NCI-H146 (cell line): ENCODE results near the gene ANKMY2.
A peak's percentile ranks its signal among the peaks of the same experiment; 100 is the strongest.
"Not testable (repeated sequence)": the region's sequence is repeated elsewhere in the genome, so short reads cannot be mapped to it uniquely, and the experiment has no call there.

Experiments used
- DNase-seq: peaks from one replicate; lab custom pipeline; 2025; lab: John Stamatoyannopoulos, UW

ANKMY2 gene

DNA sequence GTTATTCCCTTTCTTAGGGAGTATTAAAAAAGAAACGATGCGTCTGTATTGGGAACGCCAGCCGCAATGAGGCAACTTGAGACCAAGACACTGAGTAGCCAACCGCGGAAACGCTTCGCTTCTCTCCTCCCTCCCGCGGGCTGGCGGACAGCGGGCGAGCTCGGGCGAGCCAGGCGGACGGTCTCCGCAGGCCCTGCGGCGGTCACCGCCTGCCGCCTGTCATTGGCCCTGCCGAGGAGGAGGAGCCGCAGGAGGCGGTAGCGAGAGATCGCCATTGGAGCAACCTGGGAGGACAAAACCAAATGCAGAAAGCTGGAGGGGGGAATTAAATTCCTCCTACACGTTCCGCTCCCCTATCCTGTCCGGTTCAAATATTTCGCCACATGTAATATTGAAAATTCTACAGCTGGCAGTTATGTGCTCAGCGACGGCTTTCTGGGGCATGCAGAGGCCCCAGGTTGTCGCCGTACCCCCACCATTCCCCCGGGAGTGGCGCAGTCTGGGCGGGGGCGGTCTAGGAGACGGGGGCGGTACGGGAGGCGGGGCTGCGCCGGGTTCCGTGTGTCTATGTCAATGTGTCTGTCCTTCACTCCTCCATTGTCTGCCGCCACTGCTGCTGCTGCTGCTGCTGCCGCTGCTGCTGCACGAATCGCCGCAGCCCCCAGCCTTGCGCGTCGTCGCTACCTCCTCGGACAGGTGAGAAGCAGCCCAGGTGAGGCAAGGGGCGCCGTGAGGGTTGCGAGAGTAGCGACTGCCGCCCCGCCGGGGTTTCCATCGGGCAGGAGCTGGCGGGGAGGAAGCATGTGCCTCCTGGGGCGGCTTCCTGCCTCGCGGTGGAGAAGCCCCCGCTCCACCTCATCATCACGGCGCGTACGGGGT is at the start of gene ANKMY2, which contains the start of gene BZW2:
TSS of gene ANKMY2 (minus strand) at position 162 of the 879 bp plus-strand sequence. CDS start 181 bp downstream, outside the sequence.
TSS of gene BZW2 (plus strand) at position 589 of the 879 bp plus-strand sequence. CDS start 19,263 bp downstream, outside the sequence.
- peak; percentile 97 for DNase-seq

DNA sequence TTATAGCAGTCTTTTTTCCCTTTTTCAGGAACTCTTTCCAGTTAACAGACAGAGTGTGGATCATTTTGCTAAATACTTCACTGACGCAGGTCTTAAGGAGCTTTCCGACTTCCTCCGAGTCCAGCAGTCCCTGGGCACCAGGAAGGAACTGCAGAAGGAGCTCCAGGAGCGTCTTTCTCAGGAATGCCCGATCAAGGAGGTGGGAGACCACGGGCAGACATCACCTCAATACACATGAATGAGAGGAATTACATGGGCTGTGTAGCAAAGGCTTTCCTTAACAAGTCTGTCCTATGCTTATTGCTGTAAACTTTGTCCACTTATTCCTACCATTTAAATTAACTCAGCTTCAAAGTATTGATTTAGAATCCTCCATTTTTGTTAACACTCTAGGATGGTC is 49.3 kb upstream of the ANKMY2 start:
- no peak for DNase-seq

DNA sequence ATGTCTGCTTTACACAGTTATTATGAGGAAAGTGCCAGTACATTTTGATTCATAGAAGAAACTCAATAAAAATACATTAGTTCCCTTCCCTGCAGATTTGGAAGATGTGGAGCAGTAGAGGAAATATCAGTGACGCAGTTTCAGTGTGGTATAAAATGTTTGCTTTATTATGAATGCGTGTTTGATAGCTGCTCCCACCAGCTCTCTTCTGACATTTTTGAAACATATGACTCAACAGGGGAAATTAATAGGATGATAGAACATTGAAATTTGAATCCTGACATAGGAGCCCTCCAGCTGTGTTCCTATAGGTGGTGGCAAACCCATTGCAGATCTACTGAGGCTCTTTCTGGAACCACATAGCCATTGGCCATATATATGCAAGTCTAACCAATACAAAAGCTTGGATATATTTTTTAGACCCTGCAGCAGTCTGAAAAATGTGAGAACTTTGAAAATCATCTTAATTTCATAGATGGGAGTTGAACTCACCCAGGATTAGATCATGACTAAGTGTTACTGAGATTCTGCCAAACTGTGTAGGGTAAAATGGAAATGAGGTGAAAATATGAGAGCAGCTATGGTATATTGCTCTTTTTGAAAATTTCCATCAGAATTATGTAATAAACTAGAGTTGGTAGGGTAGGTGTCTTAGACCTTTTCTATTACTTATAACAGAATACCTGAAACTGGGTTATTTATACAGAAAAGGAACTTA is 48.2 kb upstream of the ANKMY2 start:
- DNase-seq, result no peak

DNA sequence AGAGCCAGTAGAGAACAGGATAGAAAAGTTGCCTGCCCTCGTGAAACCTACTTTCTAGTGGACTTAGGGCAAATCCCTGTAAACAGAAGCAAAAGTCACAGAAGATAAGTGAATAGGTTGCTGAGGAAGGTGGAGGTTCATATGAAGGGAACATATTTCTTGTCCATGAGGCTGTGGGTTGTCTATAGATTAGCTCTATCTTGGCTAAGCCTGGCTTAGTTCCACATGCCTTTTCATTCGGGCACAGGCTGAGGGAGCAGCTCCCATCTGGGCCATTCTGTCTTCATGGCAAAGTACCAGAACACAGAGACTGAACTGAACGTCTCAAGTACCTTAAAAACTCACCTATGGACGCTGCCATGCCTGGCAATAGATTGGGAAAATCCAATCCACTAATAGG is 45.7 kb upstream of the ANKMY2 start:
- DNase-seq, result no peak

- DNase-seq, result peak; percentile 3
Measured at GRCh38 chr7:16688249-16688648, 42.7 kb upstream of the ANKMY2 start.

- DNase-seq, result no peak
Measured at GRCh38 chr7:16685535-16685934, 40.0 kb upstream of the ANKMY2 start.

DNA sequence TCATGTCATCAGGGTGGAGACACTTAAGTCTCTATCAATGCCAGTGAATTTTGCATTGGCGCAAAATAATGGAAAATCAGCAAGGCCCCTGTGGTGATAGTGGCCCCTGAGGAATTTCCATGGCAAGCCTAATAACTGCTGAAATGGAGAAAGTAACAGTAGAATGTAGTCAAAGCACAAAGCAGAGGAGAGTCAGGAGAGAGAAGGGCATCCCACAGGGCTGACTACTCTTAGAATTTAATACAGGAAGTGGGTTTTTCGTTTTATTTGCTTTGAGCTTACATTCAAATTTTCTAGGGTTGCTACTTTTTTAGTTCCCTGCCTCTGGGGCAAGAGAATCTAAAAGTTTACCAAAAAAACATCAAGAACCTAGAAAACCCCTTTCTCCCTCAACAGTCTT is 39.4 kb upstream of the ANKMY2 start:
- no peak for DNase-seq

DNA sequence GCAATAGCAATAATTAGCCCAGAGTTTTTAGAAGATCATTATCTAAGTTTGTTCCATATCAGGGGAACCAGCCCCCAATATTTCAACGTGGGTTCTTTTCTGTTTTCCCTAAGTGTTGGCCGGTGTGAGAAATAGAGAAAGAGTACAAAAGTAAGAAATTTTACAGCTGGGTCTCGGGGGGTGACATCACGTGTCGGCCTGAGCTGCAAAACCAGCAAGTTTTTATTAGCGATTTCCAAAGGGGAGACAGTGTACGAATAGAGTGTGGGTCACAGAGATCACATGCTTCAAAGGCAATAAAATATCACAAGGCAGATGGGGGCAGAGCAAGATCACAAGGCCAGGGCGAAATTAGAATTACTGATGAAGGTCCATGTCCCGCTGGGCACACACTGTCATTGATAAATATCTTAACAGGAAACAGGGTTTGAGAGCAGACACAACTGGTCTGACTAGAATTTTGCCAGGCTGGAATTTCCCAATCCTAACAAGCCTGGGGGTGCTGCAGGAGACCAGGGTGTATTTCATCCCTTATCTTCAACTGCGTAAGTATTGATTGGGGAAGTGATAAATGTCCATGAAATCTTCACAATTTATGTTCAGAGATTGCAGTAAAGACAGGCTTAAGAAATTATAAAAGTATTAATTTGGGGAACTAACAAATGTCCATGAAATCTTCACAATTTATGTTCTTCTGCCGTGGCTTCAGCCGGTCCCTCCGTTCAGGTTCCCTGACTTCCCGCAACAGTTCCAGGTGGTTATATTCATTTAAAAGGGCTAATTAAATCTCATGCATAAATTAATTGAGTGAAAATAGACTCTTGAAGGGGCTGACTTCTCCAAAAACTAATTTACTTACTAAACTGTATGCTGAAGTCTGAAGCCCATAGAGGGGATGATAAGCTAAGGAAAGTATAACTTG is 33.4 kb upstream of the ANKMY2 start:
- not testable (repeated sequence) for DNase-seq

GRCh38 chr7:16677978-16678494 is 32.5 kb upstream of the ANKMY2 start:
- DNase-seq, result no peak

DNA sequence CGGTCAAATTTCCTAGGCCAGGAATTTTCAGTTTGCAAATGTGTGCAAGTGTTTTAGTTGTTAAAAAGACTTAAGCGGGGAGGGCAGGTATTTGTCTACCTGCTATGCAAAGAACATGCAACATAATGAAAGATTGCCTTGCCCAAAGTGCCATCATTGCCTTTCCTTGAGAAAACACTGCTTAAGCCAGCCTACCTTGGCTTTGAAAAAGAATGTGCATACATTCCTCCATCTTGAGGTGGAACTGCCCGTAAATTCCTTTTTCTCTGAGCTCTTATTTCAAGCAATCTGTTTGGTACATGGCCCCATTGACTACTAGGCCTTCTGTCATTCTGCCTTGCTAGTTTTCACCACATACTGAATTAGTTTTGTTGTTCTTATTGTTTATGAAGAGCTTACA is 29.7 kb upstream of the ANKMY2 start:
- no peak for DNase-seq

DNA sequence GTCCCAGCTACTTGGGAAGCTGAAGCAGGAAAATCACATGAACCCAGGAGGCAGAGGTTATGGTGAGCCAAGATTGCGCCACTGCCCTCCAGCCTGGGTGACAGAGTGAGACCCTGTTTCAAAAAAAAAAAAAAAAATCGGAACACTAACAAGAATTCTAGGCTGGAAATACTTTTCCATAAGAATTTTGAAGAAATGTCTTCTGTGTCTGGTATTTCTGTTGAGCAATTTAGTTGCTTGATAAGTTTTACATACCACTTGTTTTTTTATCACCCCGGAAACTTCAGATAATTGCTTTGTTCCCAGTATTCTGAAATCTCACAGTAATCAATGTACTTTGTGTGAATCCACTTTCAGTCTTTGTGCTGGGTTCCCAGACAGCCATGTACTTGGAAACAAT is 26.3 kb upstream of the ANKMY2 start:
- DNase-seq, result no peak

GRCh38 chr7:16670731-16671344 is 25.3 kb upstream of the ANKMY2 start:
- no peak for DNase-seq

DNA sequence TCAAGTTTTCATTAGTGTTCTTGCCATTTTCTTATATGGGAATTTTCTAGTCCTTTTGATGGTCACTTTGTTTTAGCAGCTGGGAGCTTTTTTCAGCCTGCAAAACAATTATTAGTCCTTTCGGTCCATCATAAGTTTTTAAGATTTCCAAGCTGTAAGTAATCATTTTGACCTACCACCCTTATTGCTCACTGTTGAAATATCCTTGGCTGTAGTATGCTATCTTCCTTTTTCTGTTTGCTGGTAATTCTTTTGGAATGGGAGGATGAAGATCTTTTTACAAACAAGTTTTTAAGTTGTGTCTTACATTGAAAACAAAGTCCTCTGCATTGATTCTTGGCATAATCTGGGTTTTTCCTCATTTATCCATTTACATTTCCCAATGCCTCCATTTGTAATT is 24.5 kb upstream of the ANKMY2 start:
- DNase-seq, result no peak

GRCh38 chr7:16669581-16669980 is 24.0 kb upstream of the ANKMY2 start:
- DNase-seq, result no peak

DNA sequence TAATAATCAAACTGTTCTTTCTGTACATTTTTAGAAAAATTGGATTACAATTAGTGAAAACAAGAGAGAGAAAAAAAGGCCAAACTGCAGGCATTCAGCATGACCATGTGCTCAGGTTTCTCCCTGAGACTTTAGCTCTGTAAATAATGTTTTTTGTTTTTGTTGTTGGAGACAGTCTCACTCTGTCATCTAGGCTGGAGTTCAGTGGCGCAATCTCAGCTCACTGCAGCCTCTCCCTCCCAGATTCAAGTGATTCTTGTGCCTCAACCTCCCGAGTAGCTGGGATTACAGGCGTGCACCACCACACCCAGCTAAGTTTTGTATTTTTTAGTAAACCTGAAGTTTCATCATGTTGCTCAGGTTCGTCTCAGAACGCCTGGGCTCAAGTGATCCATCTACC is 23.4 kb upstream of the ANKMY2 start:
- no peak for DNase-seq

DNA sequence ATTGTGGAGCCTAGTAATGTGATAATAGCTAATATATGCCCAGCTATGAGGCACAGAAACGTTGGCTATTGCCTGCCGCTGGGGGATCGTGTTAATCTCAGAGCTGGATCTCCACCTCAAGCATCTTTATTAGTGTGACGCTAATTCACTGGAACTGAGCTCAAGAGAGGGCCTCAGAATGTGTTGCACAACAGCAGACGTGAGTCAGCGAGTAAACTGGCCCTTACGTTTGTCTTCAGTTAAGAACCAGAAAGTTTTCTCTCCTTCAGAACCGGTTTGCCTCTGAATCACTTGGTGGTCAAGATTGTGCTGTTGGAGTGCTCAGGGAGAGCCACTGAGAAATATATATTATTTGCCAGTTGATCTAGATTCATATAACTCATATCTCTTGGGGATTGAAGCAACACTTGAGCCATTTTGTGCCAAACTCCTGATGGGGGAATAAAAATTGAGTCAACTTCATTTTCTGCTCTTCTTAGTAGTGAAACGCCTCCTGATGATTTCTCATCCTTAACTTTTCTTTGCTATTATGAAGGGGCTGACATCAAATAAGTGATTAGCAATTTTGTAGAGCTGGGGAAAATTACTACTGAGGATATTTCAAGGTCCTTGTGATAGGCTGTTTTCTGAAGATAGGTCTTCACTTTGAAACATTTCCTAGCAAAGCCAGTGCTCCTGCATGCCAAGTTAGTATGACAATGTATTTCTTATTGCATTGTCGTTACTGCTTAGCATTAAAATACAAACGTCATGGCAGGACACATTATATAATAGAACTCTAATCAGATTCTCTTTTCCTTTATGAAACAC is 22.7 kb upstream of the ANKMY2 start:
- DNase-seq, result no peak

GRCh38 chr7:16667355-16667754 is 21.8 kb upstream of the ANKMY2 start:
- DNase-seq, result no peak

- no peak for DNase-seq
Measured at GRCh38 chr7:16661924-16662323, 16.4 kb upstream of the ANKMY2 start.

GRCh38 chr7:16660702-16661464 is 15.3 kb upstream of the ANKMY2 start:
- no peak for DNase-seq
